NB4 (cell line): ENCODE data around the gene TIFAB.
"Not testable (repeated sequence)": the region's sequence is repeated elsewhere in the genome, so short reads cannot be mapped to it uniquely, and the experiment has no call there.

ENCODE experiments used
- MYC ChIP-seq: IDR thresholded peaks from 2 replicates; pipeline ENCODE4 v1.6.1; 2011; ENCODE audit warnings: low read depth, low read length
- POLR2A ChIP-seq: IDR thresholded peaks from 2 replicates; pipeline ENCODE4 v1.6.1; 2011; ENCODE audit warnings: mild to moderate bottlenecking; ENCODE audit not compliant: insufficient read length; ENCODE audit errors: extremely low read depth
- TF ChIP-seq, protein P1 (sequence below): IDR thresholded peaks from one replicate; pipeline ENCODE4 v1.5.1; 2012; ENCODE audit warnings: low read depth, low read length

- TF ChIP-seq, protein P1, sequence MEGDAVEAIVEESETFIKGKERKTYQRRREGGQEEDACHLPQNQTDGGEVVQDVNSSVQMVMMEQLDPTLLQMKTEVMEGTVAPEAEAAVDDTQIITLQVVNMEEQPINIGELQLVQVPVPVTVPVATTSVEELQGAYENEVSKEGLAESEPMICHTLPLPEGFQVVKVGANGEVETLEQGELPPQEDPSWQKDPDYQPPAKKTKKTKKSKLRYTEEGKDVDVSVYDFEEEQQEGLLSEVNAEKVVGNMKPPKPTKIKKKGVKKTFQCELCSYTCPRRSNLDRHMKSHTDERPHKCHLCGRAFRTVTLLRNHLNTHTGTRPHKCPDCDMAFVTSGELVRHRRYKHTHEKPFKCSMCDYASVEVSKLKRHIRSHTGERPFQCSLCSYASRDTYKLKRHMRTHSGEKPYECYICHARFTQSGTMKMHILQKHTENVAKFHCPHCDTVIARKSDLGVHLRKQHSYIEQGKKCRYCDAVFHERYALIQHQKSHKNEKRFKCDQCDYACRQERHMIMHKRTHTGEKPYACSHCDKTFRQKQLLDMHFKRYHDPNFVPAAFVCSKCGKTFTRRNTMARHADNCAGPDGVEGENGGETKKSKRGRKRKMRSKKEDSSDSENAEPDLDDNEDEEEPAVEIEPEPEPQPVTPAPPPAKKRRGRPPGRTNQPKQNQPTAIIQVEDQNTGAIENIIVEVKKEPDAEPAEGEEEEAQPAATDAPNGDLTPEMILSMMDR = not testable (repeated sequence)
- TF ChIP-seq POLR2A, MYC: not testable (repeated sequence)
Observed at GRCh38 chr5:135495531-135495930, 43.4 kb upstream of the TIFAB start.
